HepG2 (cell line): ENCODE measurements around the gene UPF3B. TPM values are rescaled to one million over a fixed set of nuclear protein-coding genes. Genes with fewer than 3 reads are reported as not detected.

Experiments used
- FIP1L1 ChIP-seq: fragments of 200-400 bp; formaldehyde crosslinking; IDR thresholded peaks from 2 replicates; pipeline ENCODE4 v1.6.1; 2018; ENCODE audit warnings: low read depth, mild to moderate bottlenecking, low read length, moderate library complexity, borderline replicate concordance; ENCODE audit not compliant: insufficient read depth
- HNF4G ChIP-seq, 2 experiments: sonication (generic) in 1 of 2; formaldehyde crosslinking in 1 of 2; IDR thresholded peaks; 2 replicates each; pipeline versions ENCODE4 v1.4.0 to v1.6.1; 2011 to 2020; ENCODE audit warnings: borderline replicate concordance in 2 of 2, low read depth in 2 of 2, mild to moderate bottlenecking in 2 of 2, low read length in 1 of 2, missing genetic modification reagents in 1 of 2, moderate library complexity in 1 of 2
- JUNB ChIP-seq: sonication (generic); formaldehyde crosslinking; IDR thresholded peaks from 2 replicates; pipeline ENCODE4 v1.8.0; 2022; ENCODE audit warnings: missing genetic modification reagents, mild to moderate bottlenecking, borderline replicate concordance
- MTF2 ChIP-seq: sonication (generic); formaldehyde crosslinking; IDR thresholded peaks from 2 replicates; pipeline ENCODE4 v1.5.0; 2020; ENCODE audit warnings: missing genetic modification reagents, borderline replicate concordance
- SRF ChIP-seq: IDR thresholded peaks from 2 replicates; pipeline ENCODE4 v1.6.1; 2011; ENCODE audit warnings: mild to moderate bottlenecking, low read depth, low read length, moderate library complexity
- TAF1 ChIP-seq: sonication (generic); formaldehyde crosslinking; IDR thresholded peaks from 2 replicates; pipeline ENCODE4 v1.4.0; 2020; ENCODE audit warnings: missing genetic modification reagents
- TIGD3 ChIP-seq: sonication (generic); formaldehyde crosslinking; IDR thresholded peaks from 2 replicates; pipeline ENCODE4 v1.5.1; 2020; ENCODE audit warnings: mild to moderate bottlenecking, missing genetic modification reagents, borderline replicate concordance
- USF2 ChIP-seq, 2 experiments: sonication (generic) in 1 of 2; formaldehyde crosslinking in 1 of 2; IDR thresholded peaks; 2 replicates each; pipeline versions ENCODE4 v1.5.1 to v1.6.1; 2011 to 2020; ENCODE audit warnings: borderline replicate concordance in 1 of 2, low read depth in 1 of 2, low read length in 1 of 2, mild to moderate bottlenecking in 1 of 2, missing genetic modification reagents in 1 of 2, moderate library complexity in 1 of 2
- YEATS4 ChIP-seq: sonication (generic); formaldehyde crosslinking; IDR thresholded peaks from 2 replicates; pipeline ENCODE4 v1.4.0; 2020; ENCODE audit warnings: missing genetic modification reagents, borderline replicate concordance
- ZBTB40 ChIP-seq, 2 experiments: fragments of 450-650 bp in 1 of 2; sonication (generic) in 1 of 2; formaldehyde crosslinking in 1 of 2; IDR thresholded peaks; 2 replicates each; pipeline versions ENCODE4 v1.6.1 to v1.8.0; 2016 to 2022; ENCODE audit warnings: antibody characterized with exemption in 1 of 2, mild to moderate bottlenecking in 1 of 2, missing genetic modification reagents in 1 of 2
- ZC3H13 ChIP-seq: sonication (generic); formaldehyde crosslinking; IDR thresholded peaks from 2 replicates; pipeline ENCODE4 v1.8.1; 2023; ENCODE audit warnings: mild to moderate bottlenecking, missing genetic modification reagents, moderate library complexity
- ZFP37 ChIP-seq: sonication (generic); formaldehyde crosslinking; IDR thresholded peaks from 2 replicates; pipeline ENCODE4 v1.4.0; 2020; ENCODE audit warnings: missing genetic modification reagents, borderline replicate concordance
- ZNF10 ChIP-seq: sonication (generic); formaldehyde crosslinking; IDR thresholded peaks from 2 replicates; pipeline ENCODE4 v1.4.0; 2020; ENCODE audit warnings: mild to moderate bottlenecking, low read depth, missing genetic modification reagents, borderline replicate concordance
- ZNF207 ChIP-seq: fragments of 450-650 bp; IDR thresholded peaks from 2 replicates; pipeline ENCODE4 v1.6.1; 2016; ENCODE audit warnings: antibody characterized with exemption, borderline replicate concordance
- polyA plus RNA-seq, 8 experiments: library from polyadenylated mRNA; depleted of rRNA in 3 of 8; stranded (reverse) in 7 of 8; unstranded in 1 of 8; fragments of >200 nt; fragmentation: Illumina TruSeq in 4 of 8; extraction: Trizol in 4 of 8; gene quantifications; 2 replicates each; pipeline versions ENCODE4 v1.2.1 to v1.2.3, GENCODE V29; 2011 to 2016; ENCODE audit warnings: low read depth in 4 of 8, missing spikeins in 1 of 8, mixed read lengths in 1 of 8; ENCODE audit not compliant: insufficient read depth in 1 of 8
- total RNA-seq, 5 experiments: library from RNA; depleted of rRNA; stranded (reverse); fragments of >200 nt; fragmentation: Illumina TruSeq; extraction: Trizol; gene quantifications; 2 replicates each; pipeline ENCODE4 v1.2.3, GENCODE V29; 2016; ENCODE audit warnings: low read depth in 1 of 5

The UPF3B gene
- total and polyA plus RNA-seq, 2 of the 13 experiments (the other 11 are each of a cell fraction or from before 2014, with no cell fraction given): 5.2 to 7.2 TPM

- TF ChIP-seq ZBTB40 (IDR thresholded peaks at IDR 0.05) (no peak), ZBTB40 (CRISPR knock-in tag; IDR thresholded peaks at IDR 0.05) (no peak), ZNF10 (CRISPR knock-in tag) (no peak), ZC3H13 (CRISPR knock-in tag) (peak; percentile 85), SRF (no peak), ZNF207 (no peak), TIGD3 (no peak), YEATS4 (CRISPR knock-in tag) (peak; percentile 82), JUNB (CRISPR knock-in tag) (no peak), MTF2 (CRISPR knock-in tag) (no peak), TAF1 (CRISPR knock-in tag) (peak; percentile 82), HNF4G (IDR thresholded peaks at IDR 0.05; ENCODE audit: borderline replicate concordance, low read depth, low read length) (no peak), HNF4G (CRISPR knock-in tag; IDR thresholded peaks at IDR 0.05; ENCODE audit: borderline replicate concordance, low read depth) (no peak), USF2 (IDR thresholded peaks at IDR 0.05; ENCODE audit: low read depth, low read length) (no peak), USF2 (CRISPR knock-in tag; IDR thresholded peaks at IDR 0.05; ENCODE audit: borderline replicate concordance) (no peak), FIP1L1 (no peak), ZFP37 (CRISPR knock-in tag) (peak; percentile 91; the same call in 1 of the 2 replicates)
Measured at GRCh38 chrX:119871599-119872395, 19.0 kb upstream of the UPF3B start, which contains the start of the genes NDUFA1 and RNF113A (continued).
